Sigmoid colon (tissue), 4 donors: ENCODE data around the gene CELA3A.
"Not testable (repeated sequence)": the region's sequence is repeated elsewhere in the genome, so short reads cannot be mapped to it uniquely, and the experiment has no call there.

ENCODE experiments used
- EP300 ChIP-seq, 4 donors: sonication (generic); formaldehyde crosslinking; IDR thresholded peaks; one replicate each; pipeline ENCODE4 v1.6.1; 2017; ENCODE audit warnings: antibody characterized with exemption in 4 of 4
- POLR2A ChIP-seq, 2 donors: fragments of 450-650 bp; IDR thresholded peaks; one replicate each; pipeline ENCODE4 v1.6.1; 2016; ENCODE audit warnings: antibody characterized with exemption in 2 of 2, mild to moderate bottlenecking in 2 of 2, moderate library complexity in 2 of 2
- POLR2AphosphoS5 ChIP-seq, 4 donors: sonication (generic); formaldehyde crosslinking; IDR thresholded peaks; one replicate each; pipeline ENCODE4 v1.6.1; 2017; ENCODE audit warnings: antibody characterized with exemption in 4 of 4
- TF ChIP-seq, protein P1 (sequence below), 4 experiments: fragments of 450-650 bp in 3 of 4; fragments of 200-600 bp in 1 of 4; IDR thresholded peaks; one replicate each; pipeline ENCODE4 v1.5.1; 2016 to 2019; ENCODE audit warnings: antibody characterized with exemption in 4 of 4, mild to moderate bottlenecking in 3 of 4, moderate library complexity in 2 of 4

- TF ChIP-seq, protein P1, sequence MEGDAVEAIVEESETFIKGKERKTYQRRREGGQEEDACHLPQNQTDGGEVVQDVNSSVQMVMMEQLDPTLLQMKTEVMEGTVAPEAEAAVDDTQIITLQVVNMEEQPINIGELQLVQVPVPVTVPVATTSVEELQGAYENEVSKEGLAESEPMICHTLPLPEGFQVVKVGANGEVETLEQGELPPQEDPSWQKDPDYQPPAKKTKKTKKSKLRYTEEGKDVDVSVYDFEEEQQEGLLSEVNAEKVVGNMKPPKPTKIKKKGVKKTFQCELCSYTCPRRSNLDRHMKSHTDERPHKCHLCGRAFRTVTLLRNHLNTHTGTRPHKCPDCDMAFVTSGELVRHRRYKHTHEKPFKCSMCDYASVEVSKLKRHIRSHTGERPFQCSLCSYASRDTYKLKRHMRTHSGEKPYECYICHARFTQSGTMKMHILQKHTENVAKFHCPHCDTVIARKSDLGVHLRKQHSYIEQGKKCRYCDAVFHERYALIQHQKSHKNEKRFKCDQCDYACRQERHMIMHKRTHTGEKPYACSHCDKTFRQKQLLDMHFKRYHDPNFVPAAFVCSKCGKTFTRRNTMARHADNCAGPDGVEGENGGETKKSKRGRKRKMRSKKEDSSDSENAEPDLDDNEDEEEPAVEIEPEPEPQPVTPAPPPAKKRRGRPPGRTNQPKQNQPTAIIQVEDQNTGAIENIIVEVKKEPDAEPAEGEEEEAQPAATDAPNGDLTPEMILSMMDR (IDR thresholded peaks at IDR 0.05): not testable (repeated sequence)
- TF ChIP-seq POLR2A, EP300, POLR2AphosphoS5 (IDR thresholded peaks at IDR 0.05): not testable (repeated sequence)
Measured at GRCh38 chr1:21976703-21977239, 24.7 kb upstream of the CELA3A start, which contains the start of gene CELA3B.
